HG02840 (cell line): ENCODE data around the gene AASS.
A peak's percentile ranks its signal among the peaks of the same experiment; 100 is the strongest.
"Not testable (repeated sequence)": the region's sequence is repeated elsewhere in the genome, so short reads cannot be mapped to it uniquely, and the experiment has no call there.

ENCODE experiments used
- ATAC-seq: cut with Tn5 transposase; IDR thresholded peaks from one replicate; pipeline ENCODE4 v1.9.1; 2021; ENCODE audit warnings: mild to moderate bottlenecking, moderate library complexity, moderate number of reproducible peaks; ENCODE audit not compliant: unreplicated experiment, low FRiP score

The AASS gene

GRCh38 chr7:122143751-122144711 is at the start of gene AASS:
Gene AASS (minus strand): TSS chr7:122144249. CDS start chr7:122133726, 10,523 bp downstream.
- peak; percentile 100 for ATAC-seq

GRCh38 chr7:122188785-122189184 is 44.7 kb upstream of the AASS start:
- ATAC-seq: no peak

GRCh38 chr7:122183106-122183505 is 39.1 kb upstream of the AASS start:
- ATAC-seq: no peak

GRCh38 chr7:122182081-122182480 is 38.0 kb upstream of the AASS start:
- ATAC-seq: no peak

GRCh38 chr7:122172144-122172543 is 28.1 kb upstream of the AASS start:
- not testable (repeated sequence) for ATAC-seq

GRCh38 chr7:122166740-122167139 is 22.7 kb upstream of the AASS start:
- ATAC-seq: no peak

- no peak for ATAC-seq
These were observed 22.2 kb upstream of the AASS start for GRCh38 chr7:122166275-122166674.

GRCh38 chr7:122161628-122162027 is 17.6 kb upstream of the AASS start:
- ATAC-seq: no peak

GRCh38 chr7:122155566-122155965 is 11.5 kb upstream of the AASS start:
- no peak for ATAC-seq

- ATAC-seq: no peak
These were observed 4.8 kb upstream of the AASS start for GRCh38 chr7:122148878-122149277.

- ATAC-seq: no peak
These were observed 4.0 kb upstream of the AASS start for GRCh38 chr7:122148081-122148480.

- no peak for ATAC-seq
These were observed 2.0 kb upstream of the AASS start for GRCh38 chr7:122145937-122146645.

- peak; percentile 10 for ATAC-seq
These were observed 686 bp downstream of the AASS start for GRCh38 chr7:122143376-122143750.

GRCh38 chr7:122140918-122141317 is 3.1 kb downstream of the AASS start:
- ATAC-seq: no peak

GRCh38 chr7:122137251-122138077 is 6.6 kb downstream of the AASS start:
- no peak for ATAC-seq

GRCh38 chr7:122136639-122137245 is 7.3 kb downstream of the AASS start:
- ATAC-seq: no peak

- no peak for ATAC-seq
These were observed 8.0 kb downstream of the AASS start for GRCh38 chr7:122136078-122136477.

GRCh38 chr7:122135275-122135674 is 8.8 kb downstream of the AASS start:
- ATAC-seq: no peak

GRCh38 chr7:122134793-122135192 is 9.3 kb downstream of the AASS start:
- ATAC-seq: not testable (repeated sequence)

- no peak for ATAC-seq
These were observed 10.6 kb downstream of the AASS start for GRCh38 chr7:122133477-122133876.
